HepG2 (cell line): ENCODE measurements around the gene RTEL1. TPM values are rescaled to one million over a fixed set of nuclear protein-coding genes. Genes with fewer than 3 reads are reported as not detected.

Experiments used
- AGO2 ChIP-seq: fragments of 200-400 bp; formaldehyde crosslinking; optimal IDR thresholded peaks from 2 replicates; pipeline ENCODE3; 2017; ENCODE audit warnings: mild to moderate bottlenecking, low read depth, low read length, moderate library complexity
- ZBTB8A ChIP-seq: sonication (generic); formaldehyde crosslinking; IDR thresholded peaks from 2 replicates; pipeline ENCODE4 v1.4.0; 2020; ENCODE audit warnings: mild to moderate bottlenecking, low read depth, missing genetic modification reagents, borderline replicate concordance
- ZMAT3 ChIP-seq: sonication (generic); formaldehyde crosslinking; conservative IDR thresholded peaks from 2 replicates; pipeline ENCODE4 v1.7.0; 2021; ENCODE audit warnings: missing genetic modification reagents
- ZNF232 ChIP-seq: sonication (generic); formaldehyde crosslinking; IDR thresholded peaks from 2 replicates; pipeline ENCODE4 v1.4.0; 2020; ENCODE audit warnings: missing genetic modification reagents, borderline replicate concordance
- ZNF234 ChIP-seq: sonication (generic); formaldehyde crosslinking; conservative IDR thresholded peaks from 2 replicates; pipeline ENCODE4 v1.5.1; 2020; ENCODE audit warnings: mild to moderate bottlenecking, missing genetic modification reagents
- ZNF329 ChIP-seq: sonication (generic); formaldehyde crosslinking; IDR thresholded peaks from 2 replicates; pipeline ENCODE4 v1.9.0; 2021; ENCODE audit warnings: low read depth, mild to moderate bottlenecking, missing genetic modification reagents
- ZNF788 ChIP-seq: sonication (generic); formaldehyde crosslinking; IDR thresholded peaks from 2 replicates; pipeline ENCODE4 v1.5.0; 2020; ENCODE audit warnings: mild to moderate bottlenecking, missing genetic modification reagents, borderline replicate concordance
- polyA plus RNA-seq, 8 experiments: library from polyadenylated mRNA; depleted of rRNA in 3 of 8; stranded (reverse) in 7 of 8; unstranded in 1 of 8; fragments of >200 nt; fragmentation: Illumina TruSeq in 4 of 8; extraction: Trizol in 4 of 8; gene quantifications; 2 replicates each; pipeline versions ENCODE4 v1.2.1 to v1.2.3, GENCODE V29; 2011 to 2016; ENCODE audit warnings: low read depth in 4 of 8, missing spikeins in 1 of 8, mixed read lengths in 1 of 8; ENCODE audit not compliant: insufficient read depth in 1 of 8
- total RNA-seq, 5 experiments: library from RNA; depleted of rRNA; stranded (reverse); fragments of >200 nt; fragmentation: Illumina TruSeq; extraction: Trizol; gene quantifications; 2 replicates each; pipeline ENCODE4 v1.2.3, GENCODE V29; 2016; ENCODE audit warnings: low read depth in 1 of 5
- TF ChIP-seq, protein P1 (sequence below): sonication (generic); formaldehyde crosslinking; conservative IDR thresholded peaks from 2 replicates; pipeline ENCODE4 v1.4.0; 2020; ENCODE audit warnings: missing genetic modification reagents
- TF ChIP-seq, protein P2 (sequence below): sonication (generic); formaldehyde crosslinking; IDR thresholded peaks from 2 replicates; pipeline ENCODE4 v1.8.1; 2023; ENCODE audit warnings: missing genetic modification reagents, mild to moderate bottlenecking, borderline replicate concordance

RTEL1 gene
- total and polyA plus RNA-seq, 2 of the 13 experiments (the other 11 are each of a cell fraction or from before 2014, with no cell fraction given): 21.8 to 36.4 TPM

DNA sequence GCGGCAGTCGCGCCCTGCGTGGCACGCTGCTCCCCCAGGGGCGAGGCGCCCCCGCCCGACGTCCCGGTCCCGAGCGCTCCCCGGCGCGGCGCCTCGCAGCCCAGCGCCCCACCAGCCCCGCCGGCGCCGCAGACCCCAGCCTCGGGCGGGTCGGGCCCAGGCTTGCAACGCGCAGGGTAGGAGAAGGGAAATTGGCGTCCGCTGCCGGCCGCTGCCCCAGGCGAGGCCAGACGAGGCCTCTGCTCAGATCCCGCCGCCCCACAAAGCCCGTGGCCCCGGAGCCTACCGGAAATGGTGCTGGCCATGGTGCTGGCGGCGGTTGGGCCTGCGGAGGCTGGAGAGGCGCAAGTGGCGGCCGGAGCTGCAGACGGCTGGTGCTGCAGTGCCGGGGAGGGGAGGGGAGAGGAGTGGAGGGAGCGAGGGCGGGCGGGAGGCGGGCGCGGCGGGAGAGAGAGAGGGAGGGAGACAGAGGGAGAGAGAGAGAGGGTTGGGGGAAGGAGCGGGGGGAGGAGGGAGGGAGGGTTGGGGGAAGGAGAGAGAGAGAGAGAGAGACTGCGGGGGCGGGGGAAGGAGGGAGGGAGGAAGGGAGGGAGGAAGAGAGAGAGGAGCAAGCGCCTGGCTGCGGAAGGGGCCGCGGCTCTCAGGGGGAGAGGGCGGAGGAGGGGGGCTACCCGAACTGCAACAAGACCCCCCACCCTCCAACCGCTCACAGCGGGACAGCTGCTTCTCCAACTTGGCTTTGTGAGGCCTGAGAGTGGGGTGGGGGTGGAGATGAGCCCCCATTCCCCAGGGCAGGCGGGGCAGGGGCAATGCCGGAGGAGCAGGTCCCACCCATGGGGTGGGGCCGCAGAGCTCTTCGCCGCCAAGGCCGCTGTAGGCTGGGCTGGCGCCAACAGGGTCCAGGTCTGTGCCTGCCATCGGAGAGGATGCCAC is 4.8 kb upstream of the RTEL1 start, which contains the start of gene STMN3 (continued):
- TF ChIP-seq, protein P1, sequence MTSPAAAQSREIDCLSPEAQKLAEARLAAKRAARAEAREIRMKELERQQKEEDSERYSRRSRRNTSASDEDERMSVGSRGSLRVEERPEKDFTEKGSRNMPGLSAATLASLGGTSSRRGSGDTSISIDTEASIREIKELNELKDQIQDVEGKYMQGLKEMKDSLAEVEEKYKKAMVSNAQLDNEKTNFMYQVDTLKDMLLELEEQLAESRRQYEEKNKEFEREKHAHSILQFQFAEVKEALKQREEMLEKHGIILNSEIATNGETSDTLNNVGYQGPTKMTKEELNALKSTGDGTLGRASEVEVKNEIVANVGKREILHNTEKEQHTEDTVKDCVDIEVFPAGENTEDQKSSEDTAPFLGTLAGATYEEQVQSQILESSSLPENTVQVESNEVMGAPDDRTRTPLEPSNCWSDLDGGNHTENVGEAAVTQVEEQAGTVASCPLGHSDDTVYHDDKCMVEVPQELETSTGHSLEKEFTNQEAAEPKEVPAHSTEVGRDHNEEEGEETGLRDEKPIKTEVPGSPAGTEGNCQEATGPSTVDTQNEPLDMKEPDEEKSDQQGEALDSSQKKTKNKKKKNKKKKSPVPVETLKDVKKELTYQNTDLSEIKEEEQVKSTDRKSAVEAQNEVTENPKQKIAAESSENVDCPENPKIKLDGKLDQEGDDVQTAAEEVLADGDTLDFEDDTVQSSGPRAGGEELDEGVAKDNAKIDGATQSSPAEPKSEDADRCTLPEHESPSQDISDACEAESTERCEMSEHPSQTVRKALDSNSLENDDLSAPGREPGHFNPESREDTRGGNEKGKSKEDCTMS (CRISPR knock-in tag): peak; percentile 97
- TF ChIP-seq, protein P2, sequence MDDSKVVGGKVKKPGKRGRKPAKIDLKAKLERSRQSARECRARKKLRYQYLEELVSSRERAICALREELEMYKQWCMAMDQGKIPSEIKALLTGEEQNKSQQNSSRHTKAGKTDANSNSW (CRISPR knock-in tag): peak; percentile 98
- TF ChIP-seq ZNF788 (CRISPR knock-in tag) (peak; percentile 91), AGO2 (no peak), ZMAT3 (CRISPR knock-in tag) (peak; percentile 100), ZBTB8A (CRISPR knock-in tag) (peak; percentile 91; the same call in 1 of the 2 replicates), ZNF232 (peak; percentile 98), ZNF329 (CRISPR knock-in tag) (peak; percentile 94), ZNF234 (peak; percentile 83; the same call in 1 of the 2 replicates)
